ENCODE measurements around the gene FAM168A.

- TF ChIP-seq CTCF (IDR thresholded peaks at IDR 0.05; ENCODE audit: low read depth, low read length) = no peak
- no peak for TF ChIP-seq EZH2phosphoT487 (IDR thresholded peaks at IDR 0.05; ENCODE audit: low read depth)
Observed at GRCh38 chr11:73591743-73592142, 6.2 kb downstream of the FAM168A start.

Measured in OCI-LY3 (cell line).